HTR-8/SVneo (cell line): ENCODE data around the gene ADAMTS2.

Experiments
- DNase-seq: peaks from one replicate; pipeline ENCODE4 v3.0.0; 2011; ENCODE audit warnings: low spot score, mixed read lengths; ENCODE audit not compliant: insufficient read length
- FAIRE-seq: peaks from 2 replicates; lab custom pipeline; 2011; peaks lifted over from hg19 to GRCh38; lab: Jason Lieb, UNC

Gene ADAMTS2

DNA sequence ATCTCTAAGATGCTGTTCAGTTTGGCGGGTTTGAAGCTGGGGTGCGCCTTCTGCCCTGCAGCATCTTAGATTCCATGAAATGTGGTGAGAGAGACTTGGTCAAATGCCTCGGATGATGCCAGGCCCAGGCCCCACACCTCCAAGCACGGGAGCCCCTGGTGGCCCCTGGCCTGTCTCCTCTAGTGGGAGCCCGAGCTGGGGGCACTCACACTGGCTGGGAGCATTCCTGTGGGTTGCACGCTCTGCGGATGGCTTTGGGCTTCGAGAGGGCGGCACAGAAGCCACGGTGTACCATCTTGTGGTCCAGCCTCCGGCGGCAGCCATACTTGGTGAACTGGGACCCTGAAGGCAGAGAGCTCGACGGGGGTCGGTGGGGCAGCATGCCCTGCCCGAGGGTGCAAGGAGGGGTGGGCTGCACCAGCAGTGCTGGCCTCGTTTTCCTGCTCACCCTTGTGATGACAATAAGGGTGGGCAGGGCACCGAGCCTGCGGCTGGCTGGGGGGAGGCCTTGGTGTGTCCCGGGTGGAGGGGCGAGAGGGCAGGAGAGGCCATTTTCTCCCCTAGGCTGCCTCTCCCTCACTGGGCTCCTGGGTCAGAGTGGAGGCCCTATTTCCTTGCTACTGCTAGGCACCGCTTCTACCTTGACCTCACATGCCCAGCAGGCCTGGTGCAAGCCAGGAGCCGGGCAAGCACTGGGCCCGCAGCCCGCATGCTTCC, 219.3 kb downstream of the ADAMTS2 start:
- no peak for FAIRE-seq
- no peak for DNase-seq

- no peak for FAIRE-seq
Observed at GRCh38 chr5:179124853-179125788, 220.1 kb downstream of the ADAMTS2 start.

GRCh38 chr5:179124273-179124852, 220.9 kb downstream of the ADAMTS2 start:
- no peak for DNase-seq
- no peak for FAIRE-seq

More at GRCh38 chr5:179124853-179125788, 220.1 kb downstream of the ADAMTS2 start:
- no peak for DNase-seq

- FAIRE-seq, result no peak
- DNase-seq, result no peak
Observed at GRCh38 chr5:179123491-179124272, 221.6 kb downstream of the ADAMTS2 start.

DNA sequence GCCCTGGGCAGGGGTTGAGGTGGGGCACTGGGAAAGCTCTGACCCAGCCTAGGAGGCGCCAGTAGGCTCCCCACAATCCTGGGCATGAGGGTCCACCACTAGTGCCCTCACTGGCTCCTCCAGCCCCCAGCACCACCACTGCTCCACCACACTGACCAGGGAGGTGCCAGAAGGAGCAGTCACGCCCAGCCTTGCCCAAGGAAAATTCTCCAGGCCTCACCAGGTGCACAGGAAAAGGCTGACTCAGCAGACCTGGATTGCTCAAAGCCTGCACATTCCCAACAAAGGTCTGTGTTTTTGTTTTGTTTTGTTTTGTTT, 222.2 kb downstream of the ADAMTS2 start:
- DNase-seq (no peak), FAIRE-seq (no peak)

GRCh38 chr5:179122411-179123108, 222.7 kb downstream of the ADAMTS2 start:
- DNase-seq (no peak), FAIRE-seq (no peak)

GRCh38 chr5:179121667-179122111, 223.6 kb downstream of the ADAMTS2 start:
- FAIRE-seq (no peak), DNase-seq (no peak)

DNA sequence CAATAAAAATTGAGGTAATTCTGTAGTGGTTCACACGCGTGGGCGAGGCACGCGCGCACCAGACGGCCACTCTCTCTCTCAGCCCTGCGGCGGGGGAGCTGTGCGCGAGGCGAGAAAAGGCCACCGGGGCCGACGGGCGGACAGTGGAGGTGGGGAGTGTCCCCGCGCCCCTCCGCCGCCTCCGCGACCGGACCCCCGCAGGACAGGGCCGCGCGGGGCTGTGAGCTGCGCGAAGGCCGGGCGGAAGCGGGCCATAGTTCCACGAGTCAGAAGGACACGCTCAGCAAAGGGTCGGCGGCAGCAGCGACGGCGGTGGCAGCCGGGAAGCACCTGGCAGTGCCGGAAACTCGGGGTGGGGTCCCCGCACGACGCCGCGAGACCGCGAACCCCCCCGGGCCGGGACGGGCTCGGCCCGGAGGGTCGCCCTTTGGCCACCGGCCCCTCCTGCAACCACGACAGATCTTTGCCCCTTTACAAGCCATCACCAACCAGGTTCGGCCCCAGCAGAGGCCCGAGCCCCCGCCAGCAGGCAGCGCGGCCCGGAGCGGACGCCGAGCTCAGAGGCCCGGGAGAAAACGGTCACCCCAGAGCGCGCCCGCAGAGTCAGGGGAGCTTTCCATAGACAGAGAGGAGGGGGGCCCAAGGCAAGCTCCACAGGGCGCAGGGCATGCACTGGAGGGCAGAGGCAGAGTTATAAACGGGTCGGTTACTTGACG, 224.2 kb downstream of the ADAMTS2 start:
- no peak for FAIRE-seq
- DNase-seq, result no peak

DNA sequence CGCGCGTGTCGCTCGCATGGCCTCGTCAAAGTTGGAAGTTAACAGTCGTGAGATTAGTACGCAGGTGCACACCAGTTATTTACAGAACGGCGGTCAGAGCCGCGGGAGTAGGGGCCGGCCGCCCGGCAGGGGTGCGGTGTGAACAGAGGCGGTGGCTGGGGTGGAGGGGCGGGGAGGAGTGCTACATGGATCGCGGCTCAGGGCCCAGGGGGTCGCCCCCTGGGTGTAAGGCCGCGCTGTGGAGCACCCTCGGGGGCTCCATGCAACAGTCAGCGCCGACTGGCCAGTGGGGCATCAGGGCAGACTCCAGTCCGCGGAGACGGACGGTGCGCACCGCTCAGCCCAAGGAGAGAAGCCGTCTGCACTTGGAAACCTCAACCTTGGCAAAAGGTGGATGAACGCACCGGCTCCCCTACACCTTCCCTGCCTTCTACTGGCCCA, 224.8 kb downstream of the ADAMTS2 start:
- FAIRE-seq (no peak), DNase-seq (no peak)

GRCh38 chr5:179119415-179120170, 225.7 kb downstream of the ADAMTS2 start:
- DNase-seq (no peak), FAIRE-seq (no peak)

- no peak for FAIRE-seq
- no peak for DNase-seq
Observed at GRCh38 chr5:179118756-179119414, 226.4 kb downstream of the ADAMTS2 start.

- FAIRE-seq (no peak), DNase-seq (no peak)
Observed at GRCh38 chr5:179118338-179118737, 226.9 kb downstream of the ADAMTS2 start.

DNA sequence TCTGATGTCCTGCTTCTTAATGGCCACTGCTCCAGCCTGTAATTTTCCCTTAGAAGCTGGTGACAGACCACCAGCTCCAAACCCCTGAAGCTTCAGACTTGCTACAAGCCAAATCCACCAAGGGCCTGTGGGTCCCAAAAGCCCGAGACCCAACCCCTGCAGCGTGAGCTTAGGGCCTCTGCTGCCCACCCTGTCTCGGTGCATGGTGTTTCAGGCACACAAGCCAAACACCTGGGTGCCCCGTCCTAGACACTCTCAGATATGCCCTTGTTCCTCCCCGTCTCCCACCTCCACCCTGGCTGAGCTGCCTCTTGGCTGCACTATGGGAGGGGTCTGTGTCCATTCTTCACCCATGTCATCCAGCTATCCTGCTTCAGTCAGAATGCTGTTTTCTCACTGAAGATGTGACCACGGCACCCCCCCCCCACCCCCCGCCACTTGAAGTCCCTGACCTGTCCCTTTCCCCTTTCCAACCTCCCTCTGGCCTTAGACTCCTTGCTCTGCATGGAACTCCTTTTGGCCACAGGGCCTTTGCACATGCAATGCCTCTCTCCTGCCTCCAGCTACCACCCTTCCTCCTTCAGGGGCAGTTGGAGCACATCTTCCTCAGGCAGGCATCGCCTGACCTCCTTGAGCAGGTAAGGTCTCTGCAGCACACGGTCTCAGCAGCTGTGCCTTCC, 229.3 kb downstream of the ADAMTS2 start:
- no peak for FAIRE-seq
- no peak for DNase-seq

DNA sequence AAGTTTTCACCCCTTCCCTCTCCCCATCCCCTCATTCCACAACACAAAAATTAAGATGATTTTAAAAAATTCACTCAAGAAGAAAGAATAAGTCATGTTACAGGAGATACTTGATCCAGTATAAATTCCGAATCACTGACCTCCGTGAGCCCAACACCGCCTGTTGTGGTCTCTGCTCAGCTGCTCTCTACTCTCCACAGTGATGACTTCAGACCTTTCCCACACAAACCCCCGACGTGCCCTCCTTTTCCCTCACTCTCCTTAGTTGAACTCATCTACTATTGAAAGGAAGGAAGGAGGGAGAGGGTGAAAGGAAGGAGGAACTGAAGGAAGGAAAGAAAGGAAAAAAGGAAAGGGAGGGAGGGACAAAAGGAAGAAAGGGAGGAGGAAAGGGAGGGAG, 230.0 kb downstream of the ADAMTS2 start:
- FAIRE-seq, result no peak
- no peak for DNase-seq

- FAIRE-seq (no peak), DNase-seq (no peak)
Observed at GRCh38 chr5:179114756-179115155, 230.5 kb downstream of the ADAMTS2 start.

- FAIRE-seq (no peak), DNase-seq (no peak)
Observed at GRCh38 chr5:179113945-179114641, 231.2 kb downstream of the ADAMTS2 start.

DNA sequence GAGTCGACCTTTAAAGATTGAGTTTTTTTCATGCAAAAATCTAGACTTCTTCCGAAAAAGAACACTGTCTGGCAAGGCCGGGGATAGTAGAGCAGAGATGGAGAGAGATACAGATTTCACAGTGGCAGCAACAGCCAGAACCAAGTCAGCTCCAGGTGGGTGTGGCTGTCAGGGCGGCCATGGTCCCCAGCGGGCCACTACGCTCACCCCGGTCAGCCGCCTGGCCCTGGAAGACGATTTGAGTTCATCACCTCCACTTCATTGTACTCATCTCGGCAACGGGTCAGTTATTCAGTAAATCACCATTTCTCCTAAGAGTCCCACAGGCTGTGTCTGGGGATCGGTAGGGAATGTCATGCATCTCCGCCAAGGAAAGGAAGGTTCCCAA, 232.1 kb downstream of the ADAMTS2 start:
- no peak for DNase-seq
- no peak for FAIRE-seq
